Lower lobe of right lung (tissue), 2 donors: Measurements from ENCODE around the gene RAB7B. TPM values are rescaled to one million over a fixed set of nuclear protein-coding genes. Genes with fewer than 3 reads are reported as not detected.
A peak's percentile ranks its signal among the peaks of the same experiment; 100 is the strongest.
"Not testable (repeated sequence)": the region's sequence is repeated elsewhere in the genome, so short reads cannot be mapped to it uniquely, and the experiment has no call there.

Source experiments
- ATAC-seq, 2 donors: fragments of 200-7000 bp; cut with Tn5 transposase; one replicate each; pipeline ENCODE4 v1.9.1; 2020 to 2022; ENCODE audit warnings: mild to moderate bottlenecking in 2 of 2, moderate library complexity in 2 of 2
- DNase-seq: peaks from one replicate; pipeline ENCODE4 v3.0.0-alpha.2; 2020
- H3K27ac ChIP-seq: fragments of 200-600 bp; one replicate; pipeline ENCODE4 v1.8.0; 2022
- H3K27me3 ChIP-seq: fragments of 200-600 bp; one replicate; pipeline ENCODE4 v1.8.0; 2022; ENCODE audit warnings: low read depth
- H3K36me3 ChIP-seq: fragments of 200-600 bp; one replicate; pipeline ENCODE4 v1.8.0; 2022; ENCODE audit warnings: mild to moderate bottlenecking
- H3K4me1 ChIP-seq: fragments of 200-600 bp; one replicate; pipeline ENCODE4 v1.8.0; 2022
- H3K4me3 ChIP-seq: fragments of 200-600 bp; one replicate; pipeline ENCODE4 v1.8.0; 2022; ENCODE audit warnings: mild to moderate bottlenecking
- H3K9me3 ChIP-seq: fragments of 200-600 bp; one replicate; pipeline ENCODE4 v1.8.0; 2022
- CTCF ChIP-seq: fragments of 200-600 bp; IDR thresholded peaks from one replicate; pipeline ENCODE4 v1.8.0; 2022; ENCODE audit warnings: antibody characterized with exemption, mild to moderate bottlenecking
- intact Hi-C: fragments of 100-400 bp; cut with DNase I; formaldehyde crosslinking; loops from one replicate; pipeline ENCODE4 v1.11.0; 2022
- long read RNA-seq: library from polyadenylated mRNA; unstranded; transcript quantifications from one replicate; pipeline ENCODE4 v2.0.0, GENCODE V29; 2021
- total RNA-seq: library from RNA; stranded (reverse); fragmentation: NEBNext Ultra II Directional; extraction: Animal tissue kit (Norgen Biotek cat#: 25700); gene quantifications from one replicate; pipeline ENCODE4 v1.2.1, GENCODE V29; 2021
- donor health status: DM: no; HTN: yes; CAD: no; lungs with severe emphysema.

The RAB7B gene
- 9.1 TPM for total RNA-seq
- long read RNA-seq, transcript RAB7B-201 (6 exons, 2,888 nt), result major isoform, 16 of 23 reads
- long read RNA-seq, partial matches to known transcripts, result 2 of 23 reads
- long read RNA-seq, other reads (novel, unspliced or antisense), result 5 of 23 reads

GRCh38 chr1:206002871-206003801, at the start of gene RAB7B:
Gene RAB7B (minus strand): TSS chr1:206003395. CDS start chr1:205994135, 9,260 bp downstream.
- no peak for TF ChIP-seq CTCF
- H3K27me3 ChIP-seq, result no peaks in the 10 kb centered on the region
- no peaks in the 10 kb centered on the region for H3K36me3 ChIP-seq
- H3K27ac ChIP-seq, result peak within 1 kb of the TSS; percentile 66
- intact Hi-C loops, result no loop called here
- H3K4me1 ChIP-seq, result peaks cover 26% of the 10 kb centered on the region
- ATAC-seq (peak; percentile 79 to 85), DNase-seq (peak; percentile 76)
- H3K9me3 ChIP-seq, result no peaks in the 10 kb centered on the region
- peak within 1 kb of the TSS; percentile 49 for H3K4me3 ChIP-seq

GRCh38 chr1:206052231-206052865, 49.2 kb upstream of the RAB7B start:
- H3K36me3 ChIP-seq, H3K4me3 ChIP-seq, H3K27me3 ChIP-seq, H3K27ac ChIP-seq, DNase-seq, H3K9me3 ChIP-seq, ATAC-seq, H3K4me1 ChIP-seq, intact Hi-C loops: not testable (repeated sequence)

GRCh38 chr1:206050655-206051235, 47.5 kb upstream of the RAB7B start:
- DNase-seq, result no peak
- ATAC-seq, result peak; percentile 47 to 86
- no peaks in the 10 kb centered on the region for H3K36me3 ChIP-seq
- peaks cover 7% of the 10 kb centered on the region for H3K4me1 ChIP-seq
- no peak overlapping the region for H3K4me3 ChIP-seq
- no peak for TF ChIP-seq CTCF
- H3K27me3 ChIP-seq, result no peaks in the 10 kb centered on the region
- H3K9me3 ChIP-seq, result no peaks in the 10 kb centered on the region
- intact Hi-C loops, result no loop called here
- no peak overlapping the region for H3K27ac ChIP-seq

- DNase-seq, result no peak
- intact Hi-C loops, result no loop called here
- no peak overlapping the region for H3K27ac ChIP-seq
- peaks cover 7% of the 10 kb centered on the region for H3K4me1 ChIP-seq
- H3K9me3 ChIP-seq, result no peaks in the 10 kb centered on the region
- TF ChIP-seq CTCF, result no peak
- H3K27me3 ChIP-seq, result no peaks in the 10 kb centered on the region
- H3K4me3 ChIP-seq, result no peak overlapping the region
- H3K36me3 ChIP-seq, result no peaks in the 10 kb centered on the region
- ATAC-seq, result no peak
Measured at GRCh38 chr1:206049919-206050600, 46.9 kb upstream of the RAB7B start.

GRCh38 chr1:206049293-206049692, 46.1 kb upstream of the RAB7B start:
- peaks cover 7% of the 10 kb centered on the region for H3K4me1 ChIP-seq
- H3K36me3 ChIP-seq, result no peaks in the 10 kb centered on the region
- intact Hi-C loops, result no loop called here
- no peaks in the 10 kb centered on the region for H3K27me3 ChIP-seq
- H3K4me3 ChIP-seq, result no peak overlapping the region
- TF ChIP-seq CTCF, result no peak
- DNase-seq (no peak), ATAC-seq (no peak)
- no peak overlapping the region for H3K27ac ChIP-seq
- H3K9me3 ChIP-seq, result no peaks in the 10 kb centered on the region
